HL-60 (cell line): ENCODE data around the gene COL16A1.

Source experiments
- POLR2AphosphoS5 ChIP-seq: IDR thresholded peaks from 2 replicates; pipeline ENCODE4 v1.6.1; 2012; ENCODE audit warnings: low read depth
- TF ChIP-seq, protein P1 (sequence below): IDR thresholded peaks from one replicate; pipeline ENCODE4 v1.5.1; 2011; ENCODE audit warnings: low read length, control low read depth, inconsistent platforms; ENCODE audit not compliant: insufficient read depth
- TF ChIP-seq, protein P2 (sequence below): IDR thresholded peaks from 2 replicates; pipeline ENCODE4 v1.6.1; 2012; ENCODE audit warnings: low read depth; ENCODE audit not compliant: insufficient replicate concordance

DNA sequence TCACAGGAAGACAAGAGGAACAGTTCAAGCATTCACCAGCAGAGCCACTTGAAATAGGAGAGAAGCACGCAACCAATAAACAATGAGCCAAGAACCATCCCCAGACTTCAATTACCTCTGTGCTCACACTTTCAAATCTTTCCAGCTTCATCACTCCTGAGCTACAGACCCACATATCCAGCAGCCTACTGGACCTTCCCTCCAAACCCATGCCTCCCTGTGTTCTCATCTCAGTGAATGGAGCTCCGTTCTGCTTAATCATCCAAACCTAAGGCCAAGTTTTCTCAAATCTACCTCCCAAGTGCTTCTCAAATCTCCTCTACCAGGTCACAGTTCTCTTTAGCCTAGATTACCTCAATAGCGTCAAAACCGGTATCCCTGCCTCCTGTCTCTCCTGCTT is 62.9 kb downstream of the COL16A1 start:
- TF ChIP-seq, protein P1, sequence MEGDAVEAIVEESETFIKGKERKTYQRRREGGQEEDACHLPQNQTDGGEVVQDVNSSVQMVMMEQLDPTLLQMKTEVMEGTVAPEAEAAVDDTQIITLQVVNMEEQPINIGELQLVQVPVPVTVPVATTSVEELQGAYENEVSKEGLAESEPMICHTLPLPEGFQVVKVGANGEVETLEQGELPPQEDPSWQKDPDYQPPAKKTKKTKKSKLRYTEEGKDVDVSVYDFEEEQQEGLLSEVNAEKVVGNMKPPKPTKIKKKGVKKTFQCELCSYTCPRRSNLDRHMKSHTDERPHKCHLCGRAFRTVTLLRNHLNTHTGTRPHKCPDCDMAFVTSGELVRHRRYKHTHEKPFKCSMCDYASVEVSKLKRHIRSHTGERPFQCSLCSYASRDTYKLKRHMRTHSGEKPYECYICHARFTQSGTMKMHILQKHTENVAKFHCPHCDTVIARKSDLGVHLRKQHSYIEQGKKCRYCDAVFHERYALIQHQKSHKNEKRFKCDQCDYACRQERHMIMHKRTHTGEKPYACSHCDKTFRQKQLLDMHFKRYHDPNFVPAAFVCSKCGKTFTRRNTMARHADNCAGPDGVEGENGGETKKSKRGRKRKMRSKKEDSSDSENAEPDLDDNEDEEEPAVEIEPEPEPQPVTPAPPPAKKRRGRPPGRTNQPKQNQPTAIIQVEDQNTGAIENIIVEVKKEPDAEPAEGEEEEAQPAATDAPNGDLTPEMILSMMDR = no peak
- TF ChIP-seq, protein P2, sequence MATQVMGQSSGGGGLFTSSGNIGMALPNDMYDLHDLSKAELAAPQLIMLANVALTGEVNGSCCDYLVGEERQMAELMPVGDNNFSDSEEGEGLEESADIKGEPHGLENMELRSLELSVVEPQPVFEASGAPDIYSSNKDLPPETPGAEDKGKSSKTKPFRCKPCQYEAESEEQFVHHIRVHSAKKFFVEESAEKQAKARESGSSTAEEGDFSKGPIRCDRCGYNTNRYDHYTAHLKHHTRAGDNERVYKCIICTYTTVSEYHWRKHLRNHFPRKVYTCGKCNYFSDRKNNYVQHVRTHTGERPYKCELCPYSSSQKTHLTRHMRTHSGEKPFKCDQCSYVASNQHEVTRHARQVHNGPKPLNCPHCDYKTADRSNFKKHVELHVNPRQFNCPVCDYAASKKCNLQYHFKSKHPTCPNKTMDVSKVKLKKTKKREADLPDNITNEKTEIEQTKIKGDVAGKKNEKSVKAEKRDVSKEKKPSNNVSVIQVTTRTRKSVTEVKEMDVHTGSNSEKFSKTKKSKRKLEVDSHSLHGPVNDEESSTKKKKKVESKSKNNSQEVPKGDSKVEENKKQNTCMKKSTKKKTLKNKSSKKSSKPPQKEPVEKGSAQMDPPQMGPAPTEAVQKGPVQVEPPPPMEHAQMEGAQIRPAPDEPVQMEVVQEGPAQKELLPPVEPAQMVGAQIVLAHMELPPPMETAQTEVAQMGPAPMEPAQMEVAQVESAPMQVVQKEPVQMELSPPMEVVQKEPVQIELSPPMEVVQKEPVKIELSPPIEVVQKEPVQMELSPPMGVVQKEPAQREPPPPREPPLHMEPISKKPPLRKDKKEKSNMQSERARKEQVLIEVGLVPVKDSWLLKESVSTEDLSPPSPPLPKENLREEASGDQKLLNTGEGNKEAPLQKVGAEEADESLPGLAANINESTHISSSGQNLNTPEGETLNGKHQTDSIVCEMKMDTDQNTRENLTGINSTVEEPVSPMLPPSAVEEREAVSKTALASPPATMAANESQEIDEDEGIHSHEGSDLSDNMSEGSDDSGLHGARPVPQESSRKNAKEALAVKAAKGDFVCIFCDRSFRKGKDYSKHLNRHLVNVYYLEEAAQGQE = no peak
- no peak for TF ChIP-seq POLR2AphosphoS5
